ENCODE measurements around the gene BPIFB3.
A peak's percentile ranks its signal among the peaks of the same experiment; 100 is the strongest.

BPIFB3 gene

GRCh38 chr20:33053291-33054106, at the start of gene BPIFB3:
BPIFB3 (plus strand) TSS chr20:33053903; CDS start chr20:33055436, 1,533 bp downstream.
- Mint-ChIP-seq H3K36me3 (no peaks in the 10 kb centered on the region), H3K9me3 (no peaks in the 10 kb centered on the region), H3K4me1 (no peaks in the 10 kb centered on the region), H3K4me3 (no peak within 1 kb of the TSS), H3K27ac (no peak within 1 kb of the TSS)
- DNase-seq (ENCODE audit: low spot score in 2 of 2) (no peak), ATAC-seq (no peak)

DNA sequence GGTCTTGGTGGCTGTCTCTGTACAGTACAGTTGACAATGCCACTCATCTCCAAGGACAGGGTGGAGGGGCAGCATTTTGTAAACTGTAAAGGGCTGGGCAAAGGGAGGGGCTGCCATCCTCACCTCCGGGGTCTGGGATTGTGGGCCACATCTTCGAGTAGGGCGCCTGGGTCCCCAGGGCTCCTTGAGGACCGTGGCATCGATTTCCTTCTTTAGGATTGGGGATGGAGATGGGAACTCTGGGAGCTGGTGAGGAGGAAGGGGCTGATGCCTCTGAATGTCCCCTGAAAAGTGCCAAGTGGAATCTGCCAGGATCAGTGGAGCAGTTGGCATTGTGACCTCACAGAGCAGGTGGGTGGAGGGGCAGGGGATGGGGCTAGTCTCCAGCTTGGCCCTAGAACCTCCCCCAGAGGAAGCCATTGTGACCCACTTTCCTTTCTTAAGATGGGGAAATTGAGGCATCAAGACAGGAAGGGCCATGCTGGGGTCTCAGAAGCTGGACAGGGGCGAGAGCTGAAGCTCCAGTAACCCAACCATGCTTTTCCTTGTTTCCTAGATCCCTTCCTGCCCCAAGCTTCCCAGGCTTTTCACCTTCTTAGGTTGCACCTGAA, 49.5 kb upstream of the BPIFB3 start, which contains the start of gene SUN5:
SUN5 (minus strand) TSS at position 293 of the 611 bp plus-strand sequence; CDS start at position 200, 93 bp downstream.
- Mint-ChIP-seq H3K9me3 (peaks cover 4% of the 10 kb centered on the region), H3K36me3 (no peaks in the 10 kb centered on the region), H3K4me3 (no peak within 1 kb of the TSS), H3K27ac (no peak within 1 kb of the TSS), H3K4me1 (peaks cover 5% of the 10 kb centered on the region)
- no peak for ATAC-seq
- no peak for DNase-seq (ENCODE audit: low spot score in 2 of 2)

GRCh38 chr20:33005132-33005566, 48.6 kb upstream of the BPIFB3 start:
- peaks cover 4% of the 10 kb centered on the region for H3K9me3 Mint-ChIP-seq
- DNase-seq (ENCODE audit: low spot score in 2 of 2): peak in 1 of 2 donors; percentile 60
- ATAC-seq: peak; percentile 37

DNA sequence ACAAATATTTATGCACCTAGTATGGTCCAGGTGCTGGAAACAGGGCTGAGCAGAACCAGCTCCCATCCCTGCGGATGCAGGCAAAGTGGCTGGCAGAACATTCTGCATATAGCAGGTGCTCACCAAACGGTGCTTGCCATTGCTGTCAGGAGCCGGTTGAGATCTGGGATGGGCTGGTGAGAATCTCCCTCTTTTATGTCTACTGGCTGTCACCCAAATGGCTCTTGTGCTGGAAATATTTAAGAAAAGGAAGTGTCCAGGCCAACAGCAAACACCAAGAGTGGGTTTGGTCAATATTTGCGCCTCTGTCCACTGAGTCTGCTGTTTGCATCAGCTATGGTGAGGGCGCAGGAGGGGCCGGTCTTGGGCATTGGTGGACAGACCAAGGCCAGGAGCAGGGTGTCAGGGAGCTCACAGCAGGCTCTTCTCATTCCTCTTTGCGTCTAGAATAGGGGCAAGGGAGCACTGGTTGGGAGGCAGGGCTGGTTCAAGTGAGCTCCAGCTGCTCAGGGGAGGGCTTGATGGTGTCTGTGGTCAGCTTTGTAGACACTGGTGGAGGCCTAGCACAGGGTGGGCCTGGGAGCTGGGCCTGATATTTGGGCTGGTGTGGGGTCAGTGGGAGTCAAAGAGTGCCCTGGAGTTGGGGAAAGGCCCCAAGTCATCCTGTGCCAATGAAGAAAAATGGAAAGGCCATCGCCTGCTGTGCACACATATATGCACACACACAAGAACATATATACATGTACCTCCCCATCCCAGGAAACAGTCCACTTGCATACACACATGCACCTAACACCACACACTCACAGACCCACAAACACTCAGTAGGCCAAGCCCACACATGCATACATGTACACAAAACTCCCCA, 47.6 kb upstream of the BPIFB3 start:
- Mint-ChIP-seq H3K9me3 (peaks cover 4% of the 10 kb centered on the region), H3K27ac (no peak overlapping the region), H3K4me3 (no peak overlapping the region), H3K4me1 (peaks cover 5% of the 10 kb centered on the region), H3K36me3 (no peaks in the 10 kb centered on the region)
- DNase-seq (ENCODE audit: low spot score in 2 of 2) (no peak), ATAC-seq (no peak)

More at GRCh38 chr20:33005132-33005566, 48.6 kb upstream of the BPIFB3 start:
- H3K36me3 Mint-ChIP-seq: no peaks in the 10 kb centered on the region
- no peak overlapping the region for H3K4me3 Mint-ChIP-seq
- H3K4me1 Mint-ChIP-seq: peaks cover 5% of the 10 kb centered on the region
- no peak overlapping the region for H3K27ac Mint-ChIP-seq

- ATAC-seq (no peak), DNase-seq (ENCODE audit: low spot score in 2 of 2) (no peak)
- Mint-ChIP-seq H3K9me3 (peaks cover 4% of the 10 kb centered on the region), H3K36me3 (no peaks in the 10 kb centered on the region), H3K27ac (no peak overlapping the region), H3K4me1 (peaks cover 5% of the 10 kb centered on the region), H3K4me3 (no peak overlapping the region)
Measured at GRCh38 chr20:33006776-33007375, 46.8 kb upstream of the BPIFB3 start.

GRCh38 chr20:33007376-33008335, 46.0 kb upstream of the BPIFB3 start, which contains the start of gene BPIFB2:
BPIFB2 (plus strand) TSS chr20:33007704; CDS start chr20:33008575, 871 bp downstream.
- no peak within 1 kb of the TSS for H3K4me3 Mint-ChIP-seq
- peaks cover 5% of the 10 kb centered on the region for H3K4me1 Mint-ChIP-seq
- H3K27ac Mint-ChIP-seq: no peak within 1 kb of the TSS
- ATAC-seq (no peak), DNase-seq (ENCODE audit: low spot score in 2 of 2) (no peak)
- H3K36me3 Mint-ChIP-seq: no peaks in the 10 kb centered on the region
- H3K9me3 Mint-ChIP-seq: peaks cover 4% of the 10 kb centered on the region

GRCh38 chr20:33008336-33009213, 45.1 kb upstream of the BPIFB3 start:
- H3K36me3 Mint-ChIP-seq: no peaks in the 10 kb centered on the region
- no peak overlapping the region for H3K4me3 Mint-ChIP-seq
- ATAC-seq (peak; percentile 12), DNase-seq (ENCODE audit: low spot score in 2 of 2) (no peak)
- H3K4me1 Mint-ChIP-seq: peaks cover 5% of the 10 kb centered on the region
- no peak overlapping the region for H3K27ac Mint-ChIP-seq
- peaks cover 4% of the 10 kb centered on the region for H3K9me3 Mint-ChIP-seq

DNA sequence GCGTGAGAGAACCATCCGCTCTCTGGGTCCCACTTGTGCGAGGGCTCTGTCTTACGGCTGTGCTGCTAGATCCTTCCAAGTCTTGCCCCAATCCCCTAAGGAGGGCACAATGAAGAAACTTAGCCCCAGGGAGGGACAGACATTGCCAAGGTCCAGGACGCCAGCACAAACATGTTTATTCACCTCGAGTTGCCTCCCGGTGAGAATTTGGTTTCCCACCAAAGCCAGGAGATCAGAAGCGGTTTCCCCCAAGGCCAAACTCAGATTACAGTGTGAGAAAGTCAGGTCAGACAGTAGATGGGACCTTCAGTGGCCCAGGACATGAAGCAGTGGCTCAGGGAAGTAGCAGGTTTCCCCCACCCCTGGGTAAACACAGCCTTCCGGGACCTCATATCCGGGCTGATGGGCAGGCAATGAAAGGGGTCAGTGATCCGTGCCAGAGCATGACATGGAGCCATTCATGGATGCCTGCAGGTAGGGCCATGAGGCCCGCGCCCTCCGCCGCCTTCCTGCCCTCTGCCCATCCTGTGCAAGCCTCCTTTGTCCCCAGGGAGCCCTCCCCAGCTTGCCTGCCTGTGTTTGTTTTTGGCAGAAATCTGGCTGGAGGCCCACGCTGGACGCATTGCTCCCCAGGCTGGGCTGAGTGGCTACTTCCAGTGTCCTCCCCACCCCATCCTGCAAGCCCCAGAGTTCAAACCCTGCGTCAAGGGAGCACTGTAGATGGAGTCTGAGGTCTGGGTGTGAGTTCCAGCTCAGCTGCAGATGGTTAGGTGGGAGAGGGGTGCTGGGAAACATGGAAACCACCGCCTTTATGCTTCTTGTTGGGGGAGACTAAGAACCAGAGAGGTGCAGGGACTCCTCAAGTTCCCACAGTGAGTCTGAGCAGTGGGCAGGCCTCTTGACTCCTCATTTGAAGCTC, 44.2 kb upstream of the BPIFB3 start:
- H3K9me3 Mint-ChIP-seq: peaks cover 4% of the 10 kb centered on the region
- no peak overlapping the region for H3K4me3 Mint-ChIP-seq
- peaks cover 5% of the 10 kb centered on the region for H3K4me1 Mint-ChIP-seq
- DNase-seq (ENCODE audit: low spot score in 2 of 2) (no peak), ATAC-seq (no peak)
- no peak overlapping the region for H3K27ac Mint-ChIP-seq
- H3K36me3 Mint-ChIP-seq: no peaks in the 10 kb centered on the region

DNA sequence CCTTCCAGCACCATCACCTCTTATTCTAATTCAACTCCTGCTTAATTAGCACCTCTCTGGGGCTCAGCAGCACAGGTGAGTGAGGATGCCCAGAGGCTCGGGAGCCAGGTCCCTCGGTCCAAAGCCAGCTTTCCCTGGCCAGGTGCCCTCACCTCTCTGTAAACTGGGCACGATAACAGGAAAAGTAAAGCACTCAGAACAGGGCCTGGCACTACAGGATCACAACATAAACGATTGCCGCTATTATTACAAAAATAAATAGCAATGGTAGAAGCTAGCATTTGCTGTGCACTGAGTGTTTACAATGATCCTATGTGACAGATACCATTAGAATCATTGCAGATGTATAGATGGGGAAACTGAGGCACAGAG, 43.6 kb upstream of the BPIFB3 start:
- Mint-ChIP-seq H3K9me3 (peaks cover 3% of the 10 kb centered on the region), H3K4me1 (peaks cover 3% of the 10 kb centered on the region), H3K27ac (no peak overlapping the region), H3K36me3 (no peaks in the 10 kb centered on the region), H3K4me3 (no peak overlapping the region)
- ATAC-seq: no peak
- DNase-seq (ENCODE audit: low spot score in 2 of 2): no peak

GRCh38 chr20:33010674-33011449, 42.8 kb upstream of the BPIFB3 start:
- Mint-ChIP-seq H3K36me3 (no peaks in the 10 kb centered on the region), H3K9me3 (no peaks in the 10 kb centered on the region), H3K4me3 (no peak overlapping the region), H3K27ac (no peak overlapping the region), H3K4me1 (no peaks in the 10 kb centered on the region)
- DNase-seq (ENCODE audit: low spot score in 2 of 2) (no peak), ATAC-seq (no peak)

DNA sequence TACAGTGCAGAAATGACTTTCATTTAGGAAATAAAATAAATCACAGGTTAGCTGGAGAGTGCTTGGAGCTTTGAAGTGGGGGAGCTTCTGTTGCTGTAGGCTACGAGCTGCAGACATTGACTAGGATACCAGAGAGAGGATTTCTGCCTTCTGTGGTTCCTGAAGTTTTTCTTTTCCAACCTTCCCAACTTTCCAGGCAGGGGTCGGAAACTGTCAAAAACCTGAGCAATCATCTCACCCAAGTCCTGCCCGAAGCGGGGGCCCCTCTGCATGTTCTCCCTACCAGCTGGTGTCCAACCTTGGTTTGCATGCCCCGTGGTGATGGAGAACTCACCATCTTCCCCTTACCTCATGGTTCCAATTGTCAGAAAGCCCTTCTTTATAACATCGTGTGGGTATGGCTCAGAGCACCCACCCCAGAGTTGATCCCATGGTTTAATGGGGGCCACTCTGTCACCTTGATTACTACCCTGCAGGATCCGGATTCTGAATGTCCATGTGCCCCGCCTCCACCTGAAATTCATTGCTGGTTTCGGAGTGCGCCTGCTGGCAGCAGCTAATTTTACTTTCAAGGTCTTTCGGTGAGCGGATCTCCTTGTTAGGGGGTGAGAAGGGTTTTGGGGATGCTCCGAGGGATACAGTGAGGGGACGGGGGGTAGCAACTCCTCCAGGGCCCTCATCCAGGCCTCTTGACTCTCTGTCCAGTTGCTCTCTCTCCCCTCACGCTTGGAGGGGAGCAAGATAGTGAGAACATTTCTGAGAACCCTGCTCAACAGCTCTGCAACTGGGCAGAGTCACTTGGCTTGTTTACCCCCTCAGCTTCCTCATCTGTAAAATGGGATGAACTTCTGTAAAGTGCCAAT, 41.1 kb upstream of the BPIFB3 start:
- no peaks in the 10 kb centered on the region for H3K36me3 Mint-ChIP-seq
- DNase-seq (ENCODE audit: low spot score in 2 of 2) (no peak), ATAC-seq (no peak)
- H3K4me1 Mint-ChIP-seq: peaks cover 8% of the 10 kb centered on the region
- no peaks in the 10 kb centered on the region for H3K9me3 Mint-ChIP-seq
- H3K4me3 Mint-ChIP-seq: no peak overlapping the region
- H3K27ac Mint-ChIP-seq: no peak overlapping the region

Measured in stimulated activated effector memory CD8-positive, alpha-beta T cell treated with anti-CD3 and anti-CD28 coated beads, Interleukin-12 subunit alpha, Interleukin-12 subunit beta, amount 100 ng/mL, for 72 hours (primary cell).